ENCODE measurements around the gene SPINK1. TPM values are rescaled to one million over a fixed set of nuclear protein-coding genes. Genes with fewer than 3 reads are reported as not detected.

Gene SPINK1
- total and polyA plus RNA-seq, 2 of the 13 experiments (the other 11 are each of a cell fraction or from before 2014, with no cell fraction given): 14.7 to 17.1 TPM

DNA sequence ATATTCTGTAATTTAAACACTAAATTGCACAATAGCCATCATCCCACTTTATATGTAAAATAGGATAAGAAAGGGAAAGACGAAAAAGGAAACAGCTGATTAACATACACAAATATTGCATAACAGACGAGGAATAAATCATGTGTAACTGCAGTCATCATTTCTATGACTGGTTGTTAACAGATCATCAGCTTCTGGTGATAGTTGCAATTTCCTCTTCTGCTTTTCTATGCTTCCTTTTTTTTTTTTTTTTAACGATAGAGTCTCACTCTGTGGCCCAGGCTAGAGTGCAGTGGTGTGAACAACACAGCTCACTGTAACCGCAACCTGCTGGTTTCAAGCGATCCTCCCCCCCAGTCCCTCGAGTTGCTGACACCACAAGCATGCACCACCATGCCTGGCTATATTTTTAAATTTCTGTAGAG is 26.4 kb downstream of the SPINK1 start:
- no peak for ATAC-seq
- BruUV-seq (replicated peaks): no TSS peak
- TF ChIP-seq SIX1 (CRISPR knock-in tag; IDR thresholded peaks at IDR 0.05; ENCODE audit: borderline replicate concordance): no peak
- TF ChIP-seq CEBPB (IDR thresholded peaks at IDR 0.05; ENCODE audit: borderline replicate concordance, low read depth, low read length): peak; percentile 12; the same call in 1 of the 2 replicates
- in situ Hi-C loops (cut with HindIII; ENCODE audit: extremely low pct_ligation_motif_present, low pct_unique_long_range_greater_than_20kb) (no loop called here), intact Hi-C loops (cut with micrococcal nuclease; ENCODE audit: unreplicated experiment) (no loop called here)
- no peak overlapping the region for H3K4me2 ChIP-seq (ENCODE audit: low read depth, low read length)
- DNase-seq (ENCODE audit: low spot score): no peak
- H3K27me3 ChIP-seq (ENCODE audit: control insufficient read depth in 1 of 2, insufficient read depth in 2 of 2, low read length in 2 of 2): no peaks in the 10 kb centered on the region
- no peaks in the 10 kb centered on the region for H3K79me2 ChIP-seq (ENCODE audit: insufficient read depth, low read length)
- POLR2A ChIA-PET: no interaction called here
- no peak overlapping the region for H3K4me3 ChIP-seq (replicated peaks in 1 of 3; ENCODE audit: insufficient read depth in 1 of 3, low read depth in 2 of 3, low read length in 3 of 3)
- no peak for FAIRE-seq
- H4K20me1 ChIP-seq (ENCODE audit: insufficient read depth, low read length): no peaks in the 10 kb centered on the region
- CTCF ChIA-PET (ENCODE audit: low intra/inter-chr PET ratio, low total read pairs): no interaction called here
- 45% methylated on average over 6 of the region's 6 CpGs for WGBS (ENCODE audit: low lambda C conversion rate)
- no peak overlapping the region for H3K27ac ChIP-seq (ENCODE audit: extremely low read length, insufficient read depth, low read length)
- H3K9ac ChIP-seq (ENCODE audit: insufficient read depth, low read depth, low read length): no peak overlapping the region
- no peaks in the 10 kb centered on the region for H3K4me1 ChIP-seq (ENCODE audit: insufficient read depth, low read length)
- no peak overlapping the region for H2AFZ ChIP-seq (ENCODE audit: low read length)
- no peaks in the 10 kb centered on the region for H3K36me3 ChIP-seq (replicated peaks in 1 of 2; ENCODE audit: control insufficient read depth in 1 of 2, insufficient read depth in 2 of 2, low read length in 2 of 2)
- no peaks in the 10 kb centered on the region for H3K9me3 ChIP-seq (ENCODE audit: low read length)

DNA sequence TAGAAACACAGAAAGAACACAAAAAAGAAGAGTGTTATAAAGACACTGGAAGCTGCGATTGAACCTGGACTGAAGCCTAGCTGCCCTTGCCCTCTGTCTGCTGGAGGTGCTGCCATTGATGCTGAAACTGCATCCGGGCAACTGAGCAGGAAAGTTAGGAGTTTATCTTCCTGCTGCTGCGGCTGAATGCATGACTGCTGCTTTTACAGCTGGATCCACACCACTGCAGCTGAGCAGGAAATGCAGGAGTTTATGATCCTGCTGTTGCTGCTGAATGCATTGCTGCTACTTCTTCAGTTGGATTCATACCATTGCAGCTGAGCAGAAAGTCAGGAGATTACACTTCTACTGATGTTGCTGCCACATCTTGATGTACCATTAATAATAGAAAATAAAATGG is 27.1 kb downstream of the SPINK1 start:
- no peak overlapping the region for H2AFZ ChIP-seq (ENCODE audit: low read length)
- H3K9ac ChIP-seq (ENCODE audit: insufficient read depth, low read depth, low read length): no peak overlapping the region
- no peaks in the 10 kb centered on the region for H3K36me3 ChIP-seq (replicated peaks in 1 of 2; ENCODE audit: control insufficient read depth in 1 of 2, insufficient read depth in 2 of 2, low read length in 2 of 2)
- WGBS (ENCODE audit: low lambda C conversion rate): 85% methylated on average over 2 of the region's 3 CpGs
- H3K4me1 ChIP-seq (ENCODE audit: insufficient read depth, low read length): no peaks in the 10 kb centered on the region
- no peak overlapping the region for H3K4me2 ChIP-seq (ENCODE audit: low read depth, low read length)
- H3K4me3 ChIP-seq (replicated peaks in 1 of 3; ENCODE audit: insufficient read depth in 1 of 3, low read depth in 2 of 3, low read length in 3 of 3): no peak overlapping the region
- H3K27me3 ChIP-seq (ENCODE audit: control insufficient read depth in 1 of 2, insufficient read depth in 2 of 2, low read length in 2 of 2): no peaks in the 10 kb centered on the region
- no peak for FAIRE-seq
- ATAC-seq: no peak
- H3K9me3 ChIP-seq (ENCODE audit: low read length): no peaks in the 10 kb centered on the region
- in situ Hi-C loops (cut with HindIII; ENCODE audit: extremely low pct_ligation_motif_present, low pct_unique_long_range_greater_than_20kb): no loop called here
- no peaks in the 10 kb centered on the region for H3K79me2 ChIP-seq (ENCODE audit: insufficient read depth, low read length)
- H3K27ac ChIP-seq (ENCODE audit: extremely low read length, insufficient read depth, low read length): no peak overlapping the region
- intact Hi-C loops (cut with micrococcal nuclease; ENCODE audit: unreplicated experiment): no loop called here
- CTCF ChIA-PET (ENCODE audit: low intra/inter-chr PET ratio, low total read pairs): no interaction called here
- no peaks in the 10 kb centered on the region for H4K20me1 ChIP-seq (ENCODE audit: insufficient read depth, low read length)
- POLR2A ChIA-PET: no interaction called here
- no peak for DNase-seq (ENCODE audit: low spot score)
- BruUV-seq (replicated peaks): no TSS peak
- TF ChIP-seq, protein P1, sequence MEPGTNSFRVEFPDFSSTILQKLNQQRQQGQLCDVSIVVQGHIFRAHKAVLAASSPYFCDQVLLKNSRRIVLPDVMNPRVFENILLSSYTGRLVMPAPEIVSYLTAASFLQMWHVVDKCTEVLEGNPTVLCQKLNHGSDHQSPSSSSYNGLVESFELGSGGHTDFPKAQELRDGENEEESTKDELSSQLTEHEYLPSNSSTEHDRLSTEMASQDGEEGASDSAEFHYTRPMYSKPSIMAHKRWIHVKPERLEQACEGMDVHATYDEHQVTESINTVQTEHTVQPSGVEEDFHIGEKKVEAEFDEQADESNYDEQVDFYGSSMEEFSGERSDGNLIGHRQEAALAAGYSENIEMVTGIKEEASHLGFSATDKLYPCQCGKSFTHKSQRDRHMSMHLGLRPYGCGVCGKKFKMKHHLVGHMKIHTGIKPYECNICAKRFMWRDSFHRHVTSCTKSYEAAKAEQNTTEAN (CRISPR knock-in tag; conservative IDR thresholded peaks at IDR 0.05): no peak
- TF ChIP-seq ZNF674 (CRISPR knock-in tag; IDR thresholded peaks at IDR 0.05; ENCODE audit: low read depth) (no peak), HMG20B (CRISPR knock-in tag; conservative IDR thresholded peaks at IDR 0.05) (no peak), NFYC (CRISPR knock-in tag; IDR thresholded peaks at IDR 0.05) (no peak)
- TF ChIP-seq, protein P2, sequence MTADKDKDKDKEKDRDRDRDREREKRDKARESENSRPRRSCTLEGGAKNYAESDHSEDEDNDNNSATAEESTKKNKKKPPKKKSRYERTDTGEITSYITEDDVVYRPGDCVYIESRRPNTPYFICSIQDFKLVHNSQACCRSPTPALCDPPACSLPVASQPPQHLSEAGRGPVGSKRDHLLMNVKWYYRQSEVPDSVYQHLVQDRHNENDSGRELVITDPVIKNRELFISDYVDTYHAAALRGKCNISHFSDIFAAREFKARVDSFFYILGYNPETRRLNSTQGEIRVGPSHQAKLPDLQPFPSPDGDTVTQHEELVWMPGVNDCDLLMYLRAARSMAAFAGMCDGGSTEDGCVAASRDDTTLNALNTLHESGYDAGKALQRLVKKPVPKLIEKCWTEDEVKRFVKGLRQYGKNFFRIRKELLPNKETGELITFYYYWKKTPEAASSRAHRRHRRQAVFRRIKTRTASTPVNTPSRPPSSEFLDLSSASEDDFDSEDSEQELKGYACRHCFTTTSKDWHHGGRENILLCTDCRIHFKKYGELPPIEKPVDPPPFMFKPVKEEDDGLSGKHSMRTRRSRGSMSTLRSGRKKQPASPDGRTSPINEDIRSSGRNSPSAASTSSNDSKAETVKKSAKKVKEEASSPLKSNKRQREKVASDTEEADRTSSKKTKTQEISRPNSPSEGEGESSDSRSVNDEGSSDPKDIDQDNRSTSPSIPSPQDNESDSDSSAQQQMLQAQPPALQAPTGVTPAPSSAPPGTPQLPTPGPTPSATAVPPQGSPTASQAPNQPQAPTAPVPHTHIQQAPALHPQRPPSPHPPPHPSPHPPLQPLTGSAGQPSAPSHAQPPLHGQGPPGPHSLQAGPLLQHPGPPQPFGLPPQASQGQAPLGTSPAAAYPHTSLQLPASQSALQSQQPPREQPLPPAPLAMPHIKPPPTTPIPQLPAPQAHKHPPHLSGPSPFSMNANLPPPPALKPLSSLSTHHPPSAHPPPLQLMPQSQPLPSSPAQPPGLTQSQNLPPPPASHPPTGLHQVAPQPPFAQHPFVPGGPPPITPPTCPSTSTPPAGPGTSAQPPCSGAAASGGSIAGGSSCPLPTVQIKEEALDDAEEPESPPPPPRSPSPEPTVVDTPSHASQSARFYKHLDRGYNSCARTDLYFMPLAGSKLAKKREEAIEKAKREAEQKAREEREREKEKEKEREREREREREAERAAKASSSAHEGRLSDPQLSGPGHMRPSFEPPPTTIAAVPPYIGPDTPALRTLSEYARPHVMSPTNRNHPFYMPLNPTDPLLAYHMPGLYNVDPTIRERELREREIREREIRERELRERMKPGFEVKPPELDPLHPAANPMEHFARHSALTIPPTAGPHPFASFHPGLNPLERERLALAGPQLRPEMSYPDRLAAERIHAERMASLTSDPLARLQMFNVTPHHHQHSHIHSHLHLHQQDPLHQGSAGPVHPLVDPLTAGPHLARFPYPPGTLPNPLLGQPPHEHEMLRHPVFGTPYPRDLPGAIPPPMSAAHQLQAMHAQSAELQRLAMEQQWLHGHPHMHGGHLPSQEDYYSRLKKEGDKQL (CRISPR knock-in tag; IDR thresholded peaks at IDR 0.05; ENCODE audit: low read depth): no peak
- TF ChIP-seq, protein P3, sequence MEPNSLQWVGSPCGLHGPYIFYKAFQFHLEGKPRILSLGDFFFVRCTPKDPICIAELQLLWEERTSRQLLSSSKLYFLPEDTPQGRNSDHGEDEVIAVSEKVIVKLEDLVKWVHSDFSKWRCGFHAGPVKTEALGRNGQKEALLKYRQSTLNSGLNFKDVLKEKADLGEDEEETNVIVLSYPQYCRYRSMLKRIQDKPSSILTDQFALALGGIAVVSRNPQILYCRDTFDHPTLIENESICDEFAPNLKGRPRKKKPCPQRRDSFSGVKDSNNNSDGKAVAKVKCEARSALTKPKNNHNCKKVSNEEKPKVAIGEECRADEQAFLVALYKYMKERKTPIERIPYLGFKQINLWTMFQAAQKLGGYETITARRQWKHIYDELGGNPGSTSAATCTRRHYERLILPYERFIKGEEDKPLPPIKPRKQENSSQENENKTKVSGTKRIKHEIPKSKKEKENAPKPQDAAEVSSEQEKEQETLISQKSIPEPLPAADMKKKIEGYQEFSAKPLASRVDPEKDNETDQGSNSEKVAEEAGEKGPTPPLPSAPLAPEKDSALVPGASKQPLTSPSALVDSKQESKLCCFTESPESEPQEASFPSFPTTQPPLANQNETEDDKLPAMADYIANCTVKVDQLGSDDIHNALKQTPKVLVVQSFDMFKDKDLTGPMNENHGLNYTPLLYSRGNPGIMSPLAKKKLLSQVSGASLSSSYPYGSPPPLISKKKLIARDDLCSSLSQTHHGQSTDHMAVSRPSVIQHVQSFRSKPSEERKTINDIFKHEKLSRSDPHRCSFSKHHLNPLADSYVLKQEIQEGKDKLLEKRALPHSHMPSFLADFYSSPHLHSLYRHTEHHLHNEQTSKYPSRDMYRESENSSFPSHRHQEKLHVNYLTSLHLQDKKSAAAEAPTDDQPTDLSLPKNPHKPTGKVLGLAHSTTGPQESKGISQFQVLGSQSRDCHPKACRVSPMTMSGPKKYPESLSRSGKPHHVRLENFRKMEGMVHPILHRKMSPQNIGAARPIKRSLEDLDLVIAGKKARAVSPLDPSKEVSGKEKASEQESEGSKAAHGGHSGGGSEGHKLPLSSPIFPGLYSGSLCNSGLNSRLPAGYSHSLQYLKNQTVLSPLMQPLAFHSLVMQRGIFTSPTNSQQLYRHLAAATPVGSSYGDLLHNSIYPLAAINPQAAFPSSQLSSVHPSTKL (CRISPR knock-in tag; IDR thresholded peaks at IDR 0.05): no peak

All from HepG2 (cell line).